Measurements from ENCODE around the gene SHROOM2.

Gene SHROOM2

DNA sequence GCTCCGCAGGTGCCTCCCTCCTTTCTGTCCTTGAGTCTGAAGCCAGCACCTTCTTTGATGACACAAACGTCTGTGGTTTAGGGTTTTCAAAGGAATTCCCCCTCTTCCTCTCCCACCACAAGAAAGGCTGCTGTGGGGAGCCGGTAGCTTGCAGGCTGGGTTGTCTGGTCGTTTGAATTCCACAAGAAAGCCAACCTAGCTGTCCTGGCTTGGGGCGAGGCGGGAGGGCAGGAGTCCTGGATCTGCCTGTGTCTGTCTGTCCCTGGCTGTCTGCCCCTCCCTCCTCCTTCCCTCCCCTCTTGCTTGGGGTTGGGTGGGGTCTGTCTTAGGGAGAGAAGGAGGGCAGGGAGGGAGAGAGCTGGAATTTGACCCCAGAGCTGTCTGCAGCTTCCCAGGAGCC lies 56.3 kb downstream of the SHROOM2 start:
- TF ChIP-seq NFIC (IDR thresholded peaks at IDR 0.05) (no peak), FOXM1 (IDR thresholded peaks at IDR 0.05; ENCODE audit: borderline replicate concordance, low read depth) (no peak), ZBTB7A (IDR thresholded peaks at IDR 0.05; ENCODE audit: low read depth) (no peak)
- TF ChIP-seq, protein P1, sequence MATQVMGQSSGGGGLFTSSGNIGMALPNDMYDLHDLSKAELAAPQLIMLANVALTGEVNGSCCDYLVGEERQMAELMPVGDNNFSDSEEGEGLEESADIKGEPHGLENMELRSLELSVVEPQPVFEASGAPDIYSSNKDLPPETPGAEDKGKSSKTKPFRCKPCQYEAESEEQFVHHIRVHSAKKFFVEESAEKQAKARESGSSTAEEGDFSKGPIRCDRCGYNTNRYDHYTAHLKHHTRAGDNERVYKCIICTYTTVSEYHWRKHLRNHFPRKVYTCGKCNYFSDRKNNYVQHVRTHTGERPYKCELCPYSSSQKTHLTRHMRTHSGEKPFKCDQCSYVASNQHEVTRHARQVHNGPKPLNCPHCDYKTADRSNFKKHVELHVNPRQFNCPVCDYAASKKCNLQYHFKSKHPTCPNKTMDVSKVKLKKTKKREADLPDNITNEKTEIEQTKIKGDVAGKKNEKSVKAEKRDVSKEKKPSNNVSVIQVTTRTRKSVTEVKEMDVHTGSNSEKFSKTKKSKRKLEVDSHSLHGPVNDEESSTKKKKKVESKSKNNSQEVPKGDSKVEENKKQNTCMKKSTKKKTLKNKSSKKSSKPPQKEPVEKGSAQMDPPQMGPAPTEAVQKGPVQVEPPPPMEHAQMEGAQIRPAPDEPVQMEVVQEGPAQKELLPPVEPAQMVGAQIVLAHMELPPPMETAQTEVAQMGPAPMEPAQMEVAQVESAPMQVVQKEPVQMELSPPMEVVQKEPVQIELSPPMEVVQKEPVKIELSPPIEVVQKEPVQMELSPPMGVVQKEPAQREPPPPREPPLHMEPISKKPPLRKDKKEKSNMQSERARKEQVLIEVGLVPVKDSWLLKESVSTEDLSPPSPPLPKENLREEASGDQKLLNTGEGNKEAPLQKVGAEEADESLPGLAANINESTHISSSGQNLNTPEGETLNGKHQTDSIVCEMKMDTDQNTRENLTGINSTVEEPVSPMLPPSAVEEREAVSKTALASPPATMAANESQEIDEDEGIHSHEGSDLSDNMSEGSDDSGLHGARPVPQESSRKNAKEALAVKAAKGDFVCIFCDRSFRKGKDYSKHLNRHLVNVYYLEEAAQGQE (IDR thresholded peaks at IDR 0.05; ENCODE audit: low read depth) = no peak

DNA sequence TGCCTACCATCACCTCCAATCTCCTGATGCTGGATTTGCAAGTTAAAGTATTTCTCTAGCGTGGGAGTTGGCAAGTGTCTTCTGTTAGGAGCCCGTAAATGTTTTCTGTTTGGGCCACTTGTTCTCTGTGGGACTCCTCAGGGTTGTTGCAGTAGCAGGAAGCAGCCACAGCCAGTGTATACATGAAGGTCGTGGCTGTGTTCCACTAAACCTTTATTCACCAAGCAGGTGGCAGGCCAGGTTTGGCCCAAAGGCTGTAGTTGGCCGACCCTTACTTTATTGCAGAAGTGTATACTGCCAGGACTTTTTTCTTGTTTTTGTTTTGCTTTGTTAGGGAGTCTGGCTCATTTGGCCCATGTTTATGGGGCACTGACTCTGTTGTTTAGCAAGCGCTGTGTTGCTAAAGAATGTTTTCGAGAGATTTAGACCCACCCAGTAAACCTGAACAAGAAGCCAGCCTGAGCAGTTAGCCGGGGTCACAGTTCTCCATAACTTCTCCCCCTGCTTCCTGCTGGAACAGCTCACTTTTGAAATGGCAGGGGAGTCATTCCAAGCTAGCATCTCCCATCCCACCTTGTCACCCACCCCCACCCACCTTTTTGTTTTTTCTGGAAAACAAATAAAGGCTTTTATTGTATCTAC lies 58.8 kb downstream of the SHROOM2 start:
- no peak for TF ChIP-seq EP300 (IDR thresholded peaks at IDR 0.05; ENCODE audit: borderline replicate concordance)
- TF ChIP-seq TAF1 (IDR thresholded peaks at IDR 0.05; ENCODE audit: low read depth) = no peak
- TF ChIP-seq CEBPB (IDR thresholded peaks at IDR 0.05) = no peak
- TF ChIP-seq, protein P2, sequence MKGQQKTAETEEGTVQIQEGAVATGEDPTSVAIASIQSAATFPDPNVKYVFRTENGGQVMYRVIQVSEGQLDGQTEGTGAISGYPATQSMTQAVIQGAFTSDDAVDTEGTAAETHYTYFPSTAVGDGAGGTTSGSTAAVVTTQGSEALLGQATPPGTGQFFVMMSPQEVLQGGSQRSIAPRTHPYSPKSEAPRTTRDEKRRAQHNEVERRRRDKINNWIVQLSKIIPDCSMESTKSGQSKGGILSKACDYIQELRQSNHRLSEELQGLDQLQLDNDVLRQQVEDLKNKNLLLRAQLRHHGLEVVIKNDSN (IDR thresholded peaks at IDR 0.05) = no peak
- no peak for TF ChIP-seq EGR1 (IDR thresholded peaks at IDR 0.05)
- TF ChIP-seq TEAD4 (IDR thresholded peaks at IDR 0.05) = no peak
- no peak for TF ChIP-seq FOXM1 (IDR thresholded peaks at IDR 0.05; ENCODE audit: borderline replicate concordance, low read depth)
- no peak for TF ChIP-seq TCF12 (IDR thresholded peaks at IDR 0.05; ENCODE audit: low read depth)

DNA sequence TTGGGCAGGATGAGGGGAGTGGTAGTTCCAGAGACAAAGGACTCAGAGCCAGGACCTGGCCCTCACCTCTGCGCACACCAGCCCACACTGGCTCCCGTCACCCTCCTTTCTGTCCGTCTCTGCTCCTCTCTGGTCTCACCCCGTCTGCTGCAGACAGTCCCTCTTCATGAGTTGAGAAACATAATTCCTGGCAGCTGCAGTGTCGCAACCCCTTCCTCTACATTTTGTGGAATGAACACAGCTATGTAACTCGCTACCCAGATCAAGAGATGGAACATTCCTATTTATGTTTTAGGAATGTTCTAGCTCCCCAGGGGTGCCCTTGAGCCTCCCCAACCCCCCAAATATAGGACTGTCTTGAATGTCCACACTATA lies 59.3 kb downstream of the SHROOM2 start:
- TF ChIP-seq TCF12 (IDR thresholded peaks at IDR 0.05; ENCODE audit: low read depth) (no peak), ZBTB7A (IDR thresholded peaks at IDR 0.05; ENCODE audit: low read depth) (no peak), NFIC (IDR thresholded peaks at IDR 0.05) (no peak), TEAD4 (IDR thresholded peaks at IDR 0.05) (no peak), CEBPB (IDR thresholded peaks at IDR 0.05) (no peak), TAF1 (IDR thresholded peaks at IDR 0.05; ENCODE audit: low read depth) (no peak), EP300 (IDR thresholded peaks at IDR 0.05; ENCODE audit: borderline replicate concordance) (no peak), YY1 (IDR thresholded peaks at IDR 0.05; ENCODE audit: low read depth) (no peak), CREB1 (IDR thresholded peaks at IDR 0.05; ENCODE audit: low read depth) (no peak), FOXM1 (IDR thresholded peaks at IDR 0.05; ENCODE audit: borderline replicate concordance, low read depth) (no peak), EGR1 (IDR thresholded peaks at IDR 0.05) (no peak), RAD21 (IDR thresholded peaks at IDR 0.05; ENCODE audit: low read depth) (no peak)
- TF ChIP-seq, protein P1 (IDR thresholded peaks at IDR 0.05; ENCODE audit: low read depth) = no peak
- TF ChIP-seq, protein P2 (IDR thresholded peaks at IDR 0.05) = no peak
- TF ChIP-seq, protein P3, sequence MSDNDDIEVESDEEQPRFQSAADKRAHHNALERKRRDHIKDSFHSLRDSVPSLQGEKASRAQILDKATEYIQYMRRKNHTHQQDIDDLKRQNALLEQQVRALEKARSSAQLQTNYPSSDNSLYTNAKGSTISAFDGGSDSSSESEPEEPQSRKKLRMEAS (IDR thresholded peaks at IDR 0.05) = no peak

DNA sequence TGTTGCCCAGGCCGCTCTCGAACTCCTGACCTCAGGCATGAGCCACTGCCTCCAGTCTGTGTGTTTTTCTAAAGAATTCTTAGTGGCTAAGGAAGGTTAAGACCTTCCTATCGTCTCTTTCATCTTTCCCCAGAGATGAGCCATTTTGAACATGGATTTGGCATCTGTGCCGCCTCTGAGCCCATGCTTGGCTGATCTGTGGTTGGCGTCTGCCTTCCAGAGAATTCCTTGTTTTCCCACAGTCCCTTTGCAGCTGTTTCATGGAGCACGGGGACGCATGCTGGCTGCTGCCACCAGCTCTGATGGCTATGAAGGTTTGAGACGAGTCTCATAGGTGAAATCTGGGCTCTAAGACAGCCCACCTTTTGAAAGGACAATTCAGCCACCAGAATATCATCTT lies 60.4 kb downstream of the SHROOM2 start:
- TF ChIP-seq CEBPB (IDR thresholded peaks at IDR 0.05) (no peak), TEAD4 (IDR thresholded peaks at IDR 0.05) (no peak), NFIC (IDR thresholded peaks at IDR 0.05) (no peak), FOXM1 (IDR thresholded peaks at IDR 0.05; ENCODE audit: borderline replicate concordance, low read depth) (no peak), YY1 (IDR thresholded peaks at IDR 0.05; ENCODE audit: low read depth) (no peak), RAD21 (IDR thresholded peaks at IDR 0.05; ENCODE audit: low read depth) (no peak), EP300 (IDR thresholded peaks at IDR 0.05; ENCODE audit: borderline replicate concordance) (no peak)

DNA sequence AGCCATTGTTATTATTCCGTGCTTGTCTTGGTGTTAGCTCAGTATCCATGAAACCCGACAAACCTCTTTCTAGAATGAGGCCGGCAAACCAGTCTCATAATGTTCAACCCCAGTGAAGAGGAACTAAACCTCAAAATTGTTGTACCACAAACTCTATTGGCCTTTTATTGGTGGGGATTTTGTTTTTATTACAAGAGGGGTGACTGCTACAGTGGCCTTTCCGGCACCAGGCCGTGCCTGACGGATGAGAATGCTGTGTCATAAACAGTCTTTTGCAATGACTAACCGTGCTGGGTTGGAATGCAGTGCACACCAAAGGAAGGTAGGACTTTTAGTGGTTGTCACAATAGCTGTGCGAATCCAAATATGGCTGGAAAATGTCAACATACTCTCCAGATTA lies 60.8 kb downstream of the SHROOM2 start:
- peak; percentile 58 for TF ChIP-seq TEAD4 (IDR thresholded peaks at IDR 0.05)
- no peak for TF ChIP-seq CREB1 (IDR thresholded peaks at IDR 0.05; ENCODE audit: low read depth)

DNA sequence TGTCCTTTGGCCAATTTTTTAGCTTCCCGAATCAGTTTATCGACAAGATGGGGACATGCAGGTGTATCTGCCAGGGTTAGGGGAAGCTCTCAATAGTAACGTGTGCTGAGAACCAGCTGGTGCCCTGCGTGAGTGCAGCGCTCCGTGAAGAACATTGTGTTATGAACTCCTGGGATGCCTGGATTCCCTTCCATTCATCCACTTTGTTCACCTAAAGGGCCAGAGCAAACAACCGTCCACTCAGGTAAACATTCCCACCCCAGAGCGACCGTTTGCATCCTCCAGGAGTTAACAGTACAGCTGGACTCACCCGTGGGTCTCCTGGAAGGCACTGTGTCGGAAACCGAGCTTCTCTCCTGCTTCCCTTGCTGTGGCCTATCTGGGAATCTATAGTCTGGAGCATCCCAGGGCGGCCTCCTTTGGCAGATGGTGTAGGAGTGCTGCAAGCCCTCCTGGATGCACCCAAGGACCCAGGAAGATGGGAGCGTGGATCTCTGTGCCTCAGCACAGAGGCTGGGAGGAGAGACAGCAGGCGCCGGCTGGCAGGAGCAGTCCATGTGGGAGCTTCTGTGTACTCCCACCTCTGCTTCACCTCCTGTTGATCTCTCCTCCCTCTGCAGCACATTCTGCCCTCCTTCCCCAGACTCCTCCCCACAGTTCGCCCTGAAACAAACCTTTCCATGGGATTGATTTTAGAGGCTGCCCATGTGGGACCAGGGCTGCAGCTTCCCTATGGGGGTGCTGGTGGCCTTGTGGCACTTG lies 62.7 kb downstream of the SHROOM2 start:
- TF ChIP-seq, protein P2 (IDR thresholded peaks at IDR 0.05) = no peak
- TF ChIP-seq CEBPB (IDR thresholded peaks at IDR 0.05) = no peak
